Measurements from ENCODE around the gene TMPRSS6. TPM values are rescaled to one million over a fixed set of nuclear protein-coding genes. Genes with fewer than 3 reads are reported as not detected.

TMPRSS6 gene
- total and polyA plus RNA-seq, 2 of the 8 experiments (the other 6 are each of a cell fraction or from before 2014, with no cell fraction given), result 0.02 TPM; not detected in 1

DNA sequence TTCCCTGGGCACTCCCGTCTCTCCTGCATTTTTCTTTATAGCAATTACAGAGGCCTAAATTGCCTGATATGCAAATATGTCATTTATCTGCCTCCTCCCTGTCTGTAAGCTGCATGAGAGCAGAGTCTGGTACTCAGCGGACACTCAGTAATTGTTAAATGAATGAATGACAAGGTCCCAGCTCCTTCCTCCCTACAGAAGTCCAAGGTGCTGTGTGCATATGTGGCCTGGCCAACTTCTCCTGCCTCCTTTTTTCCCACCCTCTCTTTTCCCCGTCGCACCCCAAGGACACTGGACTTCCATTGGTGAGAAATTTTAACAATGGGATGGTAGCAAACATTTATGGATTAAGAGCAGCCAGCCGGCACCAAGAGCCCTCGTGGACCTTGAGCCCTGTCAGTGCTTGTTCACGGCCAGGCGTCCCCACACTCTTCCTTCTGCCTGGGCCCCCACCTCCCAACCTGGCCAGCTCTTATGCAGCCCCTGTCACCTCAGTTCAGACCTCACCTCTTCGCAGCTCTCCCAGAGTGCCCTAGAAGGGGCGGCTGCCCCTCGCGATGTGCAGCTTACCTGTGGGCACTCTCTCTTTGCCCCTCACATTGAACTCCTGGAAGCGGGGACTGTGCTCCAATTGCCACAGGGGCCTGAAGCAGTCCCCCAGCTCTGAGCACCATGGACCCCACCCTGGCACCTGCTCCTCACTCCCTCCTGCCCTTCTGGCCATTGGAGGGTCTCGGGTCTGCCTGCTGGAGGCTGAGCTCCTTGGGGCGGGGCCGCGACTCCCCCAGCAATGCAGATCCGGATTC is 1.5 kb downstream of the TMPRSS6 start (continued):
- TF ChIP-seq CREB1 (IDR thresholded peaks at IDR 0.05) (no peak), BCL11A (IDR thresholded peaks at IDR 0.05; ENCODE audit: low read depth in 2 of 2, low read length in 2 of 2) (no peak), ASH2L (IDR thresholded peaks at IDR 0.05; ENCODE audit: low read length) (no peak), CHD1 (IDR thresholded peaks at IDR 0.05; ENCODE audit: low read depth, low read length) (no peak)
